Coronary artery (tissue), 2 donors: Measurements from ENCODE around the gene IGF1.

ENCODE experiments used
- DNase-seq: peaks from one replicate; pipeline ENCODE4 v3.0.0-alpha.2; 2017; ENCODE audit warnings: low spot score
- H3K27ac ChIP-seq, 2 donors: fragments of 200-600 bp; sonication (generic); one replicate each; pipeline ENCODE4 v1.5.1; 2016 to 2019
- H3K4me3 ChIP-seq: fragments of 200-600 bp; sonication (generic); 2 replicates; pipeline ENCODE4 v1.5.1; 2016; ENCODE audit warnings: mild to moderate bottlenecking, moderate library complexity
- TF ChIP-seq, protein P1 (sequence below): fragments of 200-600 bp; sonication (generic); IDR thresholded peaks from one replicate; pipeline ENCODE4 v1.5.1; 2019; ENCODE audit warnings: antibody characterized with exemption

IGF1 gene

DNA sequence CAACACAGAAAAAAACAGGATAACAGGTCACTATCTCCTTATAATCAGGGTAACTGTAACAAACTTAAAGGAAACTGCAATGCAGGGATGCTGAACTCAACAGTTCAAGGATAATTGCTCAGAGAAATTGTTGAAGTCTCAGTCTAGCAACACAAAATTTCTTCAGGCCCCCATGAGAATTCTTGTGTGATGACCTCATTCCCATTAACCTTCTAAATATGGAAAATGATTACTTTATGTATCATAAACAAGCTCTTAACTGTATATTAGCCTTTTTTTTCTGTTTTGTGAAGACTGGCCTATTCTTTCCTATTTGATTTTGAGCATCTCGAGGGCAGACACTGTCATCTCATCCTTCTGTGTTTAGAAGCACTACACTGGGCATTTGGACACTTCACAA lies 47.1 kb downstream of the IGF1 start:
- no peak overlapping the region for H3K27ac ChIP-seq
- DNase-seq, result no peak
- TF ChIP-seq, protein P1, sequence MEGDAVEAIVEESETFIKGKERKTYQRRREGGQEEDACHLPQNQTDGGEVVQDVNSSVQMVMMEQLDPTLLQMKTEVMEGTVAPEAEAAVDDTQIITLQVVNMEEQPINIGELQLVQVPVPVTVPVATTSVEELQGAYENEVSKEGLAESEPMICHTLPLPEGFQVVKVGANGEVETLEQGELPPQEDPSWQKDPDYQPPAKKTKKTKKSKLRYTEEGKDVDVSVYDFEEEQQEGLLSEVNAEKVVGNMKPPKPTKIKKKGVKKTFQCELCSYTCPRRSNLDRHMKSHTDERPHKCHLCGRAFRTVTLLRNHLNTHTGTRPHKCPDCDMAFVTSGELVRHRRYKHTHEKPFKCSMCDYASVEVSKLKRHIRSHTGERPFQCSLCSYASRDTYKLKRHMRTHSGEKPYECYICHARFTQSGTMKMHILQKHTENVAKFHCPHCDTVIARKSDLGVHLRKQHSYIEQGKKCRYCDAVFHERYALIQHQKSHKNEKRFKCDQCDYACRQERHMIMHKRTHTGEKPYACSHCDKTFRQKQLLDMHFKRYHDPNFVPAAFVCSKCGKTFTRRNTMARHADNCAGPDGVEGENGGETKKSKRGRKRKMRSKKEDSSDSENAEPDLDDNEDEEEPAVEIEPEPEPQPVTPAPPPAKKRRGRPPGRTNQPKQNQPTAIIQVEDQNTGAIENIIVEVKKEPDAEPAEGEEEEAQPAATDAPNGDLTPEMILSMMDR, result no peak
- no peak overlapping the region for H3K4me3 ChIP-seq

DNA sequence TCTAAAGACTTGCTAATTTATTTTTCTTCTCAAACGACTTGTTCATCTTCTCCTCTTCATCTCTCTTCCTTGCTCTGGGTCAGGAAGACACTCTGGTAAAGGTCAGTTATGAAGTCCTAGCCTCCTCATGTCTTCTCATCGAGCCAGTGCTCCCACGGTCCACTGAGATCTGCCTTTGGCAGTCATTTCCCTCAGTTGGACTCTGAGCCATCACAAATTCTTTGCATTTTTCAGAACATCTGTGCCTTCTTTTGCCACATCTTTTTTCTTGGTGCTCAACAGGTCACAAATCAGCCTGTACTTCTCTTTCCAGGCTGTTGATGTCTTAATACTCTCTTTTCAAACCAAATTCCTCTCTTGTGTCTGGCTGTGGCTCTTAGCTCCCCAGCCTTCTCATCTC lies 49.7 kb downstream of the IGF1 start:
- Histone ChIP-seq H3K4me3 (no peak overlapping the region), H3K27ac (no peak overlapping the region)
- TF ChIP-seq, protein P1, result no peak
- DNase-seq, result no peak

DNA sequence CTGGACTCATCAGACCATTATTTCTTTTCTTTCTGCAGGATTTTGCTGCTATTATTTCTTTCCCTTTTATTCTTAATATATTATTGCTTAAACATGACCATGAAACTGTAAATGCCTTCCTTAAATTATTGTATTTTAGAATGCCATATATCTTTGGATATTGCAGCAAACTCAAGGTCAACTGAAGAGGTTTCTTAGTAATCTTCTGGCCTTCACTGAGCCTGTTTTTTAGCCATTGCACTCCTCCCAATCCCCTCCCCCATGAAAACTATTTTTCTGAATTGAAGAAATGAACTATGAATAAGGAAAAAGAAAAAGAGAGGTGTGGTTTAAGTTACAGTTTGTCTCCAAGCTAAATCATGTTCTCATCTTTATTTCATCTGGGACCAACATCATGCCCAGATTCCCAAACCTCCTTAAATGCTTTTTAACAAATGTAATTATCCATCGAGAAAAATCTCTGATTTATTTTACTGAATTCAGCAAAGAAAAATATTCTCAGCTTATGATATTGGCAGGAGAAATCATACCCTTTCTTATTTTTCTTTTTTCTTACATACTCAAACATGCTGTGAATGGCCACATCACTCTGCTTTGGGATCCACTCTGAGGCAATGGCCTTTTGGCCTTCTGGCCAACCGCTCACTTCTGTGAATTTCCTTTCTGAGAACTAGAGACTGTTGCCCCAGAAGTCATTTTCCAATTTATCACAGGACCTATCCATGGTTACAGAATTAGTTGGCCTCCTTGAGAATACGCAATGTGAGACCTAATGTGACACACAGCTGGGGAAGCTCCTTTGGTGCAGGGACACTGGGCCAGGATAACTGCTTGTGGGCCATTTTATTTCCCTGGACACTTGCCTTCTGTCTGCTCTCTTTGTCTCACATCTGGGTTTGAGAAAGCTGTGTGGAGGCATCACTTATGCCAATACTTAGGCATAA lies 50.9 kb downstream of the IGF1 start:
- TF ChIP-seq, protein P1, result no peak
- Histone ChIP-seq H3K27ac (peak overlapping the region in 1 of 2 donors; percentile 64), H3K4me3 (no peak overlapping the region)
- no peak for DNase-seq

DNA sequence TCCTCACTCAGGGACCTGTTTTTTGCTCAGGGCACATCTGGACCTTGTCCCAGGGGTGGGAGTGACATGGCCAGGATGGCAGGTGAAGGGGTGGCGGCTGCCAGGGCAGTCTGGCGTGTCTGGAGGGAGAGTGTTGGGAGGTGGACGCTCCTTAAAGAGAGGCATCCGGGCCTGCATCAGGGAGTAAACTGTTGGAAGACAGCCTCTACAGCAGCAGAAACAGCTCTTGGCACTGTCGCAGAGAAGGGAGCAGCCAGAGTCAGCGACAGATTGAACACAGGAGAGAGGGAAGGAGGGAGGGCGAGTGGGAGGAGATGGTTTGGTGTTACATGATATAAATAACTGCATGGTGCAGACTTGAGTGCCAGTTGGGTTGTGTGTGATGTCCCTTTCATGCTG lies 52.8 kb downstream of the IGF1 start:
- Histone ChIP-seq H3K27ac (peak overlapping the region; percentile 34 to 65), H3K4me3 (no peak overlapping the region)
- TF ChIP-seq, protein P1, result no peak
- no peak for DNase-seq

DNA sequence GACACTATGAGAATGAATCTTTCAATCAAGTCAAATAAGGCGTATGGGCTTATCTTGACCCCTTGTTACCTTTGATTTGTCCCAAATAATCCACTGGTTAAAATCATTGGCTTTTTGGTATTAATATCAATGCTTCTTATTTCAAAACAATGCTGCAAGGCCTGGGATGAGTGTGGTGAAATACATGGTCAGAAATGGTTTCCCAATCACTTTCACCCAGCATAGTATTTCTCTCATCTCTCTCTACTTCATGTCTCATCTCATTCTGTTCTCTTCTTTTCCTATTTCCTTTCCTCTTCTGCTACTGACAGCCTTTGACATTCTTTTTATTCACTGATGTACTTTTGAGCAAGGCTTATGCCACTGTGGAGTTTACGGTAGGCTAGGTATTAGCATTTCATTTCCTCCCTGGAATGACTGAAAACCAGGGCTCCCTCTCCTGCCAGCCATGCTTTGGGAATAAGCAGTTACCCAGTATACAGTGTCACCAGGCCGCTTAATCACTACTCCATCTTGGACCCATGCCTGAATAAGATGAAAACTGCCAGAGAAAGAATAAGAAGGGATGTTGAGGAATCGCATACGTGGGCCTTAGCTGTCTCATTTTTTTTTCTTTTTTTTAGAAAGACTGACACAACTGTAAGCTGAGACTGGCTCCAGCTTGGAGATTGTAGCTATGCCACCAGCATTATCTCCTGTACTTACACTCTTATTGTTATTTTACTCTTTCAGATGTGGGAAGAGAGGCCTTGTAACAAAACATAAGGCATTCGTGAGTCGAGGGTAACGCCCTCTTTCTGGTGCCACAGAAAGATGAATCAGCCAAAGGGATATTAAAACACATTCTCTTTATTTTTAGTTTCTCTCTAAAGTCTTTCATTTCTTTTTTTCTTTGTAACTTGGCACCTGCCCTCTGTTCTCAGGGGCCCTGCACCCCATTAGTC lies 53.5 kb downstream of the IGF1 start:
- H3K27ac ChIP-seq, result peak overlapping the region; percentile 34 to 65
- no peak for DNase-seq
- no peak overlapping the region for H3K4me3 ChIP-seq
- TF ChIP-seq, protein P1, result no peak

DNA sequence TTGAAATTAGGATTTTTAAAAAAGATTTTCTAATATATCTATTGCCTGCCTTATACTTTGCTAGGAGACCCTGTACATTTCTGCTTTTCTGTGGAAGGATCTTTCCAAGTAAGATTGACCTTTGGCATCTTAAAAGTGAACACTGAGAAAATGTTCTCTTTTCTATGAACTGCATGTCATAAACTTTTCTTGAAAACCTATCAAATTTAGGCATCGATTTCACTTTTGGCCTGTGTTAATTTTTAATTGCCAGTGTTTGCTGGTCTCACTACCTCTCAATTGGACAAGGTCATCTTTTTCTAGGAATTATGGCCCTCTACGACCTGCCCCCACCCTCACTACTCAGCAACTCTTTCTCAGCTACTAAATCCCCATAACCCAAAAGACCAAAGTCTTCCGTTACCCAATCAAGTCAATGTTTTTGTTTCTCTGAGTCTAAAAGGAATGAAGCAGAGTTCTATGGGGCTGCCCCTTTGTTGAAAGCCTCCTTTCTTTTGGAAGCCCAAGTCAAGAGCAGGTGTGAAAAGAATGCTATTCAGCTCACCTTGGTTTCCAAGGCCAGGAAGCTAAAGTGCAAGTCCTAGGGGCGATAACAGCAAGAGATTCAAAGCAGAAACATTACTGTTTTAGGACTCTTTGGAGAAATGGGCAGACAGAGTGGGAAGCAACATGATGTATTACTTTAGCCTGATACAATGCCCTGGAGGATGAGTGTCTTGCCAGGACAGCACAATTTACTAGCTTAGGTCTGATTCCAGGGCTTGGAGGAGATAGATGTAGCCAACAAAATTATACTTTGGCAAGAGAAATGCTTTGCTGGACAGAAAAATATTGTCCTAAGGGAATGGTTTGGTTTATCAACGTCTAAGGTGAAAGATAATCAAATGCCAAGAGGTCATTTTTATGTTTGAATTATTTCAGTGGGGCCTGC lies 55.0 kb downstream of the IGF1 start:
- Histone ChIP-seq H3K27ac (peak overlapping the region in 1 of 2 donors; percentile 3), H3K4me3 (no peak overlapping the region)
- TF ChIP-seq, protein P1, result no peak
- no peak for DNase-seq
